ENCODE measurements around the gene METTL6.
"Not testable (repeated sequence)": the region's sequence is repeated elsewhere in the genome, so short reads cannot be mapped to it uniquely, and the experiment has no call there.

Gene METTL6

GRCh38 chr3:15364078-15364477, 63.3 kb downstream of the METTL6 start:
- DNase-seq (ENCODE audit: low spot score) = not testable (repeated sequence)

- no peak for DNase-seq (ENCODE audit: low spot score)
Observed at GRCh38 chr3:15361494-15362214, 65.7 kb downstream of the METTL6 start.

DNA sequence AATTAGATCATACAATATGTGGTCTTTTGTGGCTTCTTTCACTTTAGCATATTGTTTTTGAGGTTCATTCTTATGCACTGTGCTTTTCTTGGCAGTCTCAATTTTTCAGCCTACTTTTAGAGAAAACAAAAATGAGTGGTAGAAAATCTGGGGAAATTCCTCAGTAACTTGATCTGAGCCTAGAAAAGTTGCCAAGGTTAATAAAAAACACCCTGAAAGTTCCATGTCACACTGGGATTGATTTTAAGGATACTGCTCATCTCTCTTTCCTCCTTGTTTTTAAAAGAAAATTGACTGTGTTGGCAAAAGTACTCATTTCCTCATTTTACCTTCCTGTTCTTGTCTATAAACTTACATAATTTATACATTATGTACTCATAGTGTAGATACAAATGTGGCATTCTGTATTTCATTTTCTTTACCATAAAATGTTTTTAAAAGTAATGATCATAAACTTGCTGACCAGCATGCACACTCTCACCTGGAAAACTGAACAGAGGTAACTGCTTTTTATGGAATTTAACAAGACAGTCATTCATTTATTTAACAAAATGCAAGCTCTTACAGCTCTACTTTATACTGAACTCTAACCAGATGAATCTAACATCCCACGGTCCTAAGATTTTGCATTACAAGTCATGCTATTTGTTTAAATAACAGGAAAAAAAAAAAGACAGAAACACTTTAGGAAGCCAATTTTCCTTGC, 66.4 kb downstream of the METTL6 start:
- no peak for DNase-seq (ENCODE audit: low spot score)

Data from pons (tissue), 1 donor.